Osteoblast (primary cell): ENCODE results near the gene KCNIP3. TPM values are rescaled to one million over a fixed set of nuclear protein-coding genes. Genes with fewer than 3 reads are reported as not detected.
A peak's percentile ranks its signal among the peaks of the same experiment; 100 is the strongest.

ENCODE experiments used
- DNase-seq: peaks from one replicate; pipeline ENCODE4 v3.0.0; 2011; ENCODE audit warnings: low spot score, mixed read lengths; ENCODE audit not compliant: insufficient read length; ENCODE audit errors: missing footprints
- H2AFZ ChIP-seq: 2 replicates; pipeline ENCODE4 v1.6.0; 2011; ENCODE audit warnings: mild to moderate bottlenecking, low read length
- H3K27ac ChIP-seq: 2 replicates; pipeline ENCODE4 v1.5.1; 2011; ENCODE audit warnings: mild to moderate bottlenecking, low read depth, low read length, moderate library complexity
- H3K27me3 ChIP-seq: 2 replicates; pipeline ENCODE4 v1.6.0; 2012; ENCODE audit warnings: mild to moderate bottlenecking, control low read depth, inconsistent platforms, low read length, moderate library complexity; ENCODE audit not compliant: insufficient read depth
- H3K36me3 ChIP-seq: 2 replicates; pipeline ENCODE4 v1.5.1; 2011; ENCODE audit warnings: mild to moderate bottlenecking, low read length, control low read depth, moderate library complexity; ENCODE audit not compliant: insufficient read depth
- H3K4me1 ChIP-seq: 2 replicates; pipeline ENCODE4 v1.5.1; 2011; ENCODE audit warnings: mild to moderate bottlenecking, low read length, control low read depth, moderate library complexity; ENCODE audit not compliant: insufficient read depth
- H3K4me2 ChIP-seq: 2 replicates; pipeline ENCODE4 v1.6.0; 2011; ENCODE audit warnings: mild to moderate bottlenecking, low read length; ENCODE audit not compliant: insufficient read depth
- H3K4me3 ChIP-seq: fragments of 200-600 bp; sonication (generic); 3 replicates; pipeline ENCODE4 v1.5.1; 2012; ENCODE audit warnings: mild to moderate bottlenecking, low read length, inconsistent platforms; ENCODE audit not compliant: insufficient read depth
- H3K79me2 ChIP-seq: 2 replicates; pipeline ENCODE4 v1.6.0; 2012; ENCODE audit warnings: mild to moderate bottlenecking, low read length, control low read depth, inconsistent platforms; ENCODE audit not compliant: insufficient read depth
- H3K9me3 ChIP-seq: 2 replicates; pipeline ENCODE4 v1.5.1; 2011; ENCODE audit warnings: low read depth, low read length, control low read depth
- H4K20me1 ChIP-seq: 2 replicates; pipeline ENCODE4 v1.6.0; 2012; ENCODE audit warnings: mild to moderate bottlenecking, low read length, control low read depth; ENCODE audit not compliant: insufficient read depth
- total RNA-seq: library from RNA; depleted of rRNA; stranded (reverse); fragments of >200 nt; gene quantifications from 2 replicates; pipeline ENCODE4 v1.2.3, GENCODE V29; 2012
- TF ChIP-seq, protein P1 (sequence below): IDR thresholded peaks from 2 replicates; pipeline ENCODE4 v1.5.1; 2011; ENCODE audit warnings: mild to moderate bottlenecking, low read depth, low read length, moderate library complexity; ENCODE audit errors: extremely low read depth

The KCNIP3 gene
- total RNA-seq, 1 donor: under 0.01 TPM

- no peaks in the 10 kb centered on the region for H3K9me3 ChIP-seq
- H3K27me3 ChIP-seq: peaks cover 48% of the 10 kb centered on the region
- H3K4me1 ChIP-seq: peaks cover 7% of the 10 kb centered on the region
- no peak overlapping the region for H3K4me2 ChIP-seq
- no peak overlapping the region for H2AFZ ChIP-seq
- no peak overlapping the region for H3K4me3 ChIP-seq
- no peaks in the 10 kb centered on the region for H3K79me2 ChIP-seq
- TF ChIP-seq, protein P1, sequence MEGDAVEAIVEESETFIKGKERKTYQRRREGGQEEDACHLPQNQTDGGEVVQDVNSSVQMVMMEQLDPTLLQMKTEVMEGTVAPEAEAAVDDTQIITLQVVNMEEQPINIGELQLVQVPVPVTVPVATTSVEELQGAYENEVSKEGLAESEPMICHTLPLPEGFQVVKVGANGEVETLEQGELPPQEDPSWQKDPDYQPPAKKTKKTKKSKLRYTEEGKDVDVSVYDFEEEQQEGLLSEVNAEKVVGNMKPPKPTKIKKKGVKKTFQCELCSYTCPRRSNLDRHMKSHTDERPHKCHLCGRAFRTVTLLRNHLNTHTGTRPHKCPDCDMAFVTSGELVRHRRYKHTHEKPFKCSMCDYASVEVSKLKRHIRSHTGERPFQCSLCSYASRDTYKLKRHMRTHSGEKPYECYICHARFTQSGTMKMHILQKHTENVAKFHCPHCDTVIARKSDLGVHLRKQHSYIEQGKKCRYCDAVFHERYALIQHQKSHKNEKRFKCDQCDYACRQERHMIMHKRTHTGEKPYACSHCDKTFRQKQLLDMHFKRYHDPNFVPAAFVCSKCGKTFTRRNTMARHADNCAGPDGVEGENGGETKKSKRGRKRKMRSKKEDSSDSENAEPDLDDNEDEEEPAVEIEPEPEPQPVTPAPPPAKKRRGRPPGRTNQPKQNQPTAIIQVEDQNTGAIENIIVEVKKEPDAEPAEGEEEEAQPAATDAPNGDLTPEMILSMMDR: no peak
- H3K36me3 ChIP-seq: no peaks in the 10 kb centered on the region
- peak; percentile 47 for DNase-seq
- no peak overlapping the region for H3K27ac ChIP-seq
- H4K20me1 ChIP-seq: no peaks in the 10 kb centered on the region
These were observed 47.5 kb downstream of the KCNIP3 start for GRCh38 chr2:95344656-95345055.

DNA sequence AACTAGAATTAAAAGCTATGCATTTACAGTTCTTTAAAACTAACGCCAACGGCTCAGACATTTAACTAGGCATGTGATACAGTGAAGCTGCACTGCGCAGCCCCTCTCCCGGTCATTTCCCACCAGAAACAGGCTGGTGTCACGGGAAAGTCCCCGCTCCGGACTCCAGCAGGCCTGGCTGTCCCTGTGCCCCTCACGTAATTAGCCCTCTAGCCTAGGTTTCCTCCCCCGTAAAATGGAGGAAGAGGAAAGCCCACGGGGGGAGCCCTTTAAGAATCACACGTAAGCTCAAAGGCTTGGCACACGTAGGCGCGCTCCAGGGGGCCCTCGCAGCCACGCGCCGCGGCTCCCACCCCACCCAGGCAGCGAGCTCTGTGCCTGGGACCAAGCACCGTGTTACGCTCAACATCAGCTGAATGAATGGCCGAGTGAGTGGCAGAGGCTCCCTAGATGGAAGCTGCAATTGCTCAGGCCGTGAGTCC lies 48.0 kb downstream of the KCNIP3 start:
- Histone ChIP-seq H3K36me3 (no peaks in the 10 kb centered on the region), H3K27ac (no peak overlapping the region), H2AFZ (peak overlapping the region; percentile 64), H4K20me1 (no peaks in the 10 kb centered on the region), H3K9me3 (no peaks in the 10 kb centered on the region), H3K4me1 (peaks cover 7% of the 10 kb centered on the region), H3K4me3 (peak overlapping the region; percentile 67), H3K4me2 (peak overlapping the region; percentile 82), H3K79me2 (no peaks in the 10 kb centered on the region), H3K27me3 (peaks cover 48% of the 10 kb centered on the region)
- TF ChIP-seq, protein P1: no peak
- DNase-seq: no peak

DNA sequence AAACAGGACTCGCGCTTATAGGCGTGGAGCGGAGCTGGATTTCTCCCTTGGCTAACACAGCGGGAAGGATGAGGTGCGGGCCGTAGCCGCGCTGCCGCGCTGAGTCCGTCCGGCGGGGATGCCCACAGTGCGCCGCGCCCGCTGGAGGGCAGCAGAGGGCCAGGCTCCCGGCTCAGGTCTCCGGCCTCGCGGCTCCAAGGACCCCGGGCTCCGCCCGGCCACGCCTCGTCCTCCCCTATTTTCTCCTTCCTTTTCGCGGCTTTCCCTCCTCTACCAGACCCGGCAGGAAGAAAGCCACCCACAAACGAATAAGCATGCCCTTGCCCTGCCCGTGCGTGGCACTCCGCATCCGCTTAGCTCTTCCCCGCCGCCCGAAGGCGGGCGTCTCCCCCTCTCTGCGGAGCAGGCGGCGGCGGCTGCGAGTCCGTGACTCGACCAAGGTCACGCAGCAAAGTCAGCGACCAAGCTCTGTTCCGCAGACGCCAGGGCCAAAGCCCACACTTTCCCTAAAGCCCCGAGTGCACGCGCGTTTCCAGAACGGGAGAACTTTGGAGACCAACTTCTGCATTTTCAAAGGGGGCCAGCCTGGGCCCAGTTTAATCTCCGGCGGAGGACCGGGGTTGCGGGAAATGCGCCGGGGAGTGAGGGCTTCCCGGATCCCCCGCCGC lies 48.5 kb downstream of the KCNIP3 start:
- Histone ChIP-seq H3K27me3 (peaks cover 46% of the 10 kb centered on the region), H4K20me1 (no peaks in the 10 kb centered on the region), H3K79me2 (no peaks in the 10 kb centered on the region), H3K36me3 (no peaks in the 10 kb centered on the region), H3K4me1 (peaks cover 7% of the 10 kb centered on the region), H3K27ac (no peak overlapping the region), H2AFZ (peak overlapping the region; percentile 77), H3K9me3 (no peaks in the 10 kb centered on the region), H3K4me3 (peak overlapping the region; percentile 67), H3K4me2 (peak overlapping the region; percentile 82)
- TF ChIP-seq, protein P1: peak; percentile 75
- DNase-seq: peak; percentile 99

- DNase-seq: peak; percentile 97
- Histone ChIP-seq H2AFZ (peak overlapping the region; percentile 77), H3K27ac (no peak overlapping the region), H3K4me2 (peak overlapping the region; percentile 82), H3K9me3 (no peaks in the 10 kb centered on the region), H4K20me1 (no peaks in the 10 kb centered on the region), H3K4me1 (peaks cover 7% of the 10 kb centered on the region), H3K79me2 (no peaks in the 10 kb centered on the region), H3K27me3 (peaks cover 42% of the 10 kb centered on the region), H3K36me3 (no peaks in the 10 kb centered on the region), H3K4me3 (peak overlapping the region; percentile 67)
- TF ChIP-seq, protein P1: no peak
These were observed 49.1 kb downstream of the KCNIP3 start for GRCh38 chr2:95346231-95346737.
